T-helper 2 cell treated with Interferon-gamma antibody and Interleukin-4, amounts not matched to agents 100 ng/mL and 5 ng/mL, for 36 hours (primary cell): ENCODE measurements around the gene MS4A2. TPM values are rescaled to one million over a fixed set of nuclear protein-coding genes. Genes with fewer than 3 reads are reported as not detected.
"Not testable (repeated sequence)": the region's sequence is repeated elsewhere in the genome, so short reads cannot be mapped to it uniquely, and the experiment has no call there.

ENCODE experiments used
- intact Hi-C: fragments of 100-400 bp; cut with micrococcal nuclease; formaldehyde crosslinking; loops from one replicate; pipeline ENCODE4 v1.15.1; 2023
- total RNA-seq: library from RNA; stranded (reverse); gene quantifications from 2 replicates; pipeline ENCODE4 v1.2.3, GENCODE V29; 2022

MS4A2 gene
- total RNA-seq, 1 donor from 2014 or later: not detected

DNA sequence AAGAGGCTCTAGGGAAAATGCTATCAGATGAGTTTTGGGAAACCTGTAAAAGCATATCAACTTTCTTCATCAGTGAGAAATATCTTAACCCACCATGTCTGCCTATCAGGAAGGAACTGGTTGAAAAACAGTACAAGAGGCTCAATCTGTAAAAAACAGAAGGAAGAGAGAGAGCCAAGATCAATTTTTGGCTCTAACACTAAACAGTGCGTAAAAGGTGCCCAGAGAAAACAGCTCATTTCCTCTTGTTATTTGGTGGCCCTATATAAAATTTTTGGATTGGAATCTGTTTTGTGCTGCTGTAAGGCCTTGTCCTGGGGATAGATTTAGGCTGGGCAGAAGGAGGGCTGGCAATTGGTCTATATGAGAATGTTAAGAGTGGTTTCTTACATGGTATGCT, 12.1 kb downstream of the MS4A2 start:
- intact Hi-C loops: no loop called here

DNA sequence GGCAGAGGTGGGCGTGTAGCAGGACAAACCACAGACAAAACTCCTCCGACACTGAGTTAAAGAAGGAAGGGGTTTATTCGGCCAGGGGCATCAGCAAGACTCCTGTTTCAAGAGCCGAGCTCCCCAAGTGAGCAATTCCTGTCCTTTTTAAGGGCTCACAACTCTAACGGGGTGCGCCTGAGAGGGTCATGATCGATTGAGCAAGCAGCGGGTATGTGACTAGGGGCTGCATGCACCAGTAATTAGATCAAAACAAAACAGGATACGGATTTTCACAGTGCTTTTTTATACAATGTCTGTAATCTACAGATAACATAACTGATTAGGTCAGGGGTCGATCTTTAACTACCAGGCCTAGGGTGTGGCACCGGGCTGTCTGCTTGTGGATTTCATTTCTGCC, 12.9 kb downstream of the MS4A2 start:
- intact Hi-C loops: not testable (repeated sequence)

- intact Hi-C loops: not testable (repeated sequence)
Observed at GRCh38 chr11:60104471-60105115, 16.1 kb downstream of the MS4A2 start.

- intact Hi-C loops: not testable (repeated sequence)
Observed at GRCh38 chr11:60108631-60109030, 20.2 kb downstream of the MS4A2 start.

DNA sequence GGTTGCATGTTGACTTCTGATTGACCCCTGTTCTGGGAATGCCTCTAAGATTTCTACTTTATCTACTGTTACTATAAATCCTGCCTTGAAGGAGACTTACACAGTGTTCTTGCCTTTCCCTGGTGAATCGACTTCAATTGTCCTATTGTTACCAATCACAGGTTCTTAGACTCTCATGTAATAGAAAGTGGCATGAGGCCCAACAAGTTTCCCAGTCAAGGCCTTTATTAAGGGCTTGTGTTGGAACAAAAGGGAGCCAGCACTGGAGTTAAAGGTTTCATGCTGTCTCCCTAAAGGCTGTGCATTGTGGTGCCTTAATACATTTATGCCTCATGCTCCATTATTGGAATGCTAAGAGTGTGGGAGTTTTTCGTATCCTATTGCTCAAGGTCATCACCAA, 23.3 kb downstream of the MS4A2 start:
- intact Hi-C loops: no loop called here

- intact Hi-C loops: no loop called here
Observed at GRCh38 chr11:60116996-60117790, 28.7 kb downstream of the MS4A2 start.

GRCh38 chr11:60118338-60118737, 29.9 kb downstream of the MS4A2 start:
- intact Hi-C loops: no loop called here

GRCh38 chr11:60119710-60120109, 31.2 kb downstream of the MS4A2 start:
- intact Hi-C loops: no loop called here

GRCh38 chr11:60121264-60121663, 32.8 kb downstream of the MS4A2 start:
- intact Hi-C loops: no loop called here

DNA sequence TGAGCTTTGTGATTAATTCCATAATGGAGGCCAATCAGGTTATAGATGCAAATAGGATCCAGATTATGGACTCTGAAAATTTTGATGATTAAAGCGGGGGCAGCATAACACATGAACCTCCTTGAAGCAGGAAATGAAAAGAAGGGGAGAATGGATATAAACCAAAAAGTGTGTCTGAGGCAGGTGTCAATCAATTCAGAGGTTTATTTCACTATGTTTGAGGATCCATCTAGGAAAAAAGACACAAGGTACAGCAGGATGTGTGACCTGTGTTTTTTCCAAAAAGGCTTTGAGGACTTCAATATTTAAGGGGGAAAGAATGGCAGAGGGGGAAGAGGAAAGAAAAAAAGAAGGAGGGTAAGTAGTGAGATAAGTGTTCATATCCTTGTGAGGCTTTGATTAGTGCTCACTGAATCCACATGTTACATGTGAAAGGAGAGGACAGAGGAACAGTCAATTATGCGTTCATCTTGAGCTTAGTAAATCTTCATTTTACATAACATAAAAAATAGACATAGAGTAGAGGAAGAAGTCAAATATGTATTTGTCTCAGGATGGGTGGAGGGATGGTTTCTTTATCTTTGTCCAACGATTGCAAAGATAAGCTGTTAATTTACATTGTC, 34.1 kb downstream of the MS4A2 start:
- intact Hi-C loops: no loop called here

GRCh38 chr11:60124802-60125432, 36.5 kb downstream of the MS4A2 start:
- intact Hi-C loops: no loop called here

DNA sequence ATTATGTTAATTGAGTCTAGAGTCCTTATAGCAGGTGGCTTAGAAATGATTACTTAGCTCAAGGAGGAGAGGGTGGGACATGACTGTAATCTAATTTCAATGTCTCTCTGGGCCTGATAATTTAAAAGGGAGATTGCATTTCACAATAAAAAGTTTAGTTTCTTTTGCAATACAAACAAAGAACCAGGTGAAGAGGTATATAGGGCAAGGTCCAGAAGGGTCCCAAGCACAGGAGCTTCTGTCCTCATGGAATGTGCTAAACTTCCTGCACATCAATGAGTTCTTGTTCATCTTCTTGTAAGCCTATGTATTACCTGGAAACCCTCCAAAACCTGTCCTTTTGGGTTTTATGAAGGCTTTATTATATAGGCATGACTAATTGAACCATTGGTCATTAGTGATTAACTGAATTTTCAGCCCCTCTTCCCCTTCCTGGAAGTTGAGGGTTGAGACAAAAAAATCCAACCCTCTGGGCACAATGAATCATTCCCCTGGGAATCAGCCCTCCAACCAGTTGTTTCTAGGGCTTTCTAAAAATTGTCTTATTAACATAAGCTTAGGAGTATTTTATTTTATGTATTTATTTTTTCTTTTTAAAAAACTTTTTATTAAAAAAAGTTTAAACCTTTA, 37.6 kb downstream of the MS4A2 start:
- intact Hi-C loops: no loop called here

DNA sequence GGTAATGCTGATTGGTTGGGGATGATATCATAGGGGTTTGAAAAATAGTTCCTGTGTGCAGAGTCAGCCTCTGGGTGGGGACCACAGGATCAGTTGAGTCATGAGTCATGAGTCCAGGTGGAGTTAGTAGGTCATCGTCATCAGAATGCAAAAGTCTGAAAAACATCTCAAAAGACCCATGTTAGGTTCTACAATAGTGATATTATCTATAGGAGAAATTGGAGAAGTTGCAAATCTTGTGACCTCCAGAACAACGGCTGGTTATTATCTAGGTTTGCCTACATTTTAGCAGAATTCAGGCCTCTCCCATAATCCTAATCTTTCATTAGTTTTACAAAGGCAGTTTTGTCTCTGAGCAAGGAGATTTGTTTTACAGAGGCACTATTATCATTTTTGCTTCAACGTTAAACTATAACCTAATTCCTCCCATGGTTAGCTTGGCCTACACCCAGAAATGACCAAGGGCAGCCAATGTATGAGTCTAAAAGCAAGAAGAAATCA, 38.9 kb downstream of the MS4A2 start:
- intact Hi-C loops: no loop called here

- intact Hi-C loops: no loop called here
Observed at GRCh38 chr11:60128376-60128775, 39.9 kb downstream of the MS4A2 start.

DNA sequence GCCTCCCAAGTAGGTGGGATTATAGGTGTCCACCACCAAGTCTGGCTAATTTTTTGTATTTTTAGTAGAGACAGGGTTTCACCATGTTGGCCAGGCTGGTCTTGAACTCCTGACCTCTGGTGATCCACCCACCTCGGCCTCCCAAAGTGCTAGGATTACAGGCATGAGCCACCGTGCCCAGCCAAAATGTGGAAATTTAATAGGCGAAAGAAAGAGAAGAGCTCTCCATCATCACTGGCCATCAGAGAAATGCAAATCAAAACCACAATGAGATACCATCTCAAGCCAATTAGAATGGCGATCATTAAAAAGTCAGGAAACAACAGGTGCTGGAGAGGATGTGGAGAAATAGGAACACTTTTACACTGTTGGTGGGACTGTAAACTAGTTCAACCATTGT, 40.4 kb downstream of the MS4A2 start:
- intact Hi-C loops: not testable (repeated sequence)

GRCh38 chr11:60129853-60130252, 41.4 kb downstream of the MS4A2 start:
- intact Hi-C loops: loop anchor here (1.0 kb wide), 1 partner anchor 307 kb away; no protein-coding TSS in a partner anchor

- intact Hi-C loops: loop anchor here (1.0 kb wide), 1 partner anchor 307 kb away; no protein-coding TSS in a partner anchor
Observed at GRCh38 chr11:60130496-60130895, 42.0 kb downstream of the MS4A2 start.

- intact Hi-C loops: no loop called here
Observed at GRCh38 chr11:60131912-60132311, 43.4 kb downstream of the MS4A2 start.

DNA sequence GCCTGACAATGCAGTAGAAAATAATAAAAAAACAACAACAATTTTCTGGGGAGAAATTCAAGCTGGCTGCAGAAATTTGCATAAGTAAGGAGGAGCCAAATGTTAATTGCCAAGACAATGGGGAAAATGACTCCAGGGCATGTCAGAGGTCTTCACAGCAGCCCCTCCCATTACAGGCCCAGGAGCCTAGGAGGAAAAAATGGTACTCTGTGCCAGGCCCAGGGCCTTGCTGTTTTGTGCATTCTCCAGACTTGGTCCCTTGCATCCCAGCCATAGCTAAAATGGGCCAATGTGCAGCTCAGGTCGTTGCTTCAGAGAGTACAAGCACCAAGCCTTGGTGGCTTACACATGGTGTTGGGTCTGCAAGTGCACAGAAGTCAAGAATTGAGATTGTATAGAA, 45.5 kb downstream of the MS4A2 start:
- intact Hi-C loops: no loop called here

DNA sequence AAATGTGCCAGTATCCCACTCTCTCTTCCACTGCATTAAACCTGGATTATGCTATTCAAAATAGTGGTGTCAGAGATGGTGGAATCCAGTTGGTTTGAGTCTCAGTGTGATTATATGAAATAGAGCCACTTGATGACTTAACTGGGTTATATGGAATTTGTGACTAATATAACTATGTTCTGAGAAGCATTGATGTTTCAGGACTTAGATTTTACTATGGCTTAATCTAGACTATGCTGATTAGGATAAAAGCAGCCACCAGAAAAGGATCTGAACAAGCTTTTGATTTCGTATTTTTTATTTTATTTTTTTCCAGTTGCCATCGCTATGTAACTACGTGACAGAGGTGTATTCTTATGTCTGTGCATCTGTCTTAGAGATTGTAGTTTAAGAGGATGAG, 55.3 kb downstream of the MS4A2 start:
- intact Hi-C loops: no loop called here

DNA sequence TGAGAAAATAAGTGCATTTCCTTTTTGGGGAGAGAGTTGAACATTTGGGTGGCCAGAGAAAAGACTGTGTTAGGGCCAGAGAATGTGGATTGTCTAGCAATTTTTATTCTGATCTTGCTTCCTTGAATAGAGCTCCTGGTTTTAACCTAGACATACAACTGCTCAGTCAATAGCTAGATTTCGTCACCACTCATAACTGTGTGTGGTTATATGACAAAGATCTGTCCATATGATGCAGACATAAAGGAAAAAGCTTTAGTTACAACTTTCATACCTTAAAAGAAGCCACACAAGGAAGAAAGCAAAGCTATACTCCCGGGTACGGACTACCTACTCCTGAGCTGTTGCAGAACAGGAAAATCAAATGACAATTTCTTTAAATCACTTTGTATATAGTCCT, 57.2 kb downstream of the MS4A2 start:
- intact Hi-C loops: no loop called here
